Glutamatergic neuron (in vitro differentiated cells): ENCODE results near the gene ATAD2B. TPM values are rescaled to one million over a fixed set of nuclear protein-coding genes. Genes with fewer than 3 reads are reported as not detected.

ENCODE experiments used
- DNase-seq: peaks from one replicate; pipeline ENCODE4 v3.0.0; 2022
- H3K27ac Mint-ChIP-seq: one replicate; pipeline ENCODE4 v1.8.0; 2020; ENCODE audit warnings: mild to moderate bottlenecking, mixed read lengths, inconsistent platforms; ENCODE audit not compliant: unreplicated experiment
- H3K27me3 Mint-ChIP-seq: one replicate; pipeline ENCODE4 v1.8.0; 2020; ENCODE audit warnings: mild to moderate bottlenecking, moderate library complexity, mixed read lengths, inconsistent platforms; ENCODE audit not compliant: unreplicated experiment
- H3K36me3 Mint-ChIP-seq: one replicate; pipeline ENCODE4 v1.8.0; 2020; ENCODE audit warnings: mild to moderate bottlenecking, mixed read lengths, inconsistent platforms; ENCODE audit not compliant: unreplicated experiment
- H3K4me1 Mint-ChIP-seq: one replicate; pipeline ENCODE4 v1.8.0; 2020; ENCODE audit warnings: mild to moderate bottlenecking, low read depth, mixed read lengths, inconsistent platforms; ENCODE audit not compliant: unreplicated experiment
- H3K4me3 Mint-ChIP-seq: one replicate; pipeline ENCODE4 v1.8.0; 2020; ENCODE audit warnings: mild to moderate bottlenecking, mixed read lengths, inconsistent platforms; ENCODE audit not compliant: unreplicated experiment
- H3K9me3 Mint-ChIP-seq: one replicate; pipeline ENCODE4 v1.8.0; 2020; ENCODE audit warnings: mild to moderate bottlenecking, moderate library complexity, mixed read lengths, inconsistent platforms; ENCODE audit not compliant: unreplicated experiment
- CTCF ChIP-seq: fragments of 200-600 bp; sonication (generic); IDR thresholded peaks from one replicate; pipeline ENCODE4 v1.5.0; 2021; ENCODE audit not compliant: partially characterized antibody, unreplicated experiment
- total RNA-seq: library from RNA; stranded (reverse); fragmentation: NEBNext Ultra II Directional; extraction: Animal tissue kit (Norgen Biotek cat#: 25700); gene quantifications from one replicate; pipeline ENCODE4 v1.2.1, GENCODE V29; 2021; ENCODE audit not compliant: unreplicated experiment

Gene ATAD2B
- total RNA-seq, 1 donor from 2014 or later, result 108 TPM

DNA sequence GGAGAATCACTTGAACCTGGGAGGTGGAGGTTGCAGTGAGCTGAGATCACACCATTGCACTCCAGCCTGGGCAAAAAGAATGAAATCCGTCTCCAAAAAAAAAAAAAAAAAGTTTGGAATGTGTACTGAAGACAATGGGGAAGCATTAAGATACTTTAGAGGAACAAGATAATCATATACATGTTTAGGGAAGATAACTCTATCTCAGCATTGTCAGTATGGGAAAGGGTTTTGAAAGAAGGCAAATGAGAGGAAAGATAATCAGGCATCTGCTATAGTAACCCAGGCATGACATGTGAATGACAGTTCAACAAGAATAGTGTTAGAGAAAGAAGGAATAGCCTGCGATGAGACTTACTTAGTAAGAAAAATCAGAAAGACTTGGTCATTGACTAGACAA lies 112.0 kb downstream of the ATAD2B start:
- no peaks in the 10 kb centered on the region for H3K4me1 Mint-ChIP-seq

DNA sequence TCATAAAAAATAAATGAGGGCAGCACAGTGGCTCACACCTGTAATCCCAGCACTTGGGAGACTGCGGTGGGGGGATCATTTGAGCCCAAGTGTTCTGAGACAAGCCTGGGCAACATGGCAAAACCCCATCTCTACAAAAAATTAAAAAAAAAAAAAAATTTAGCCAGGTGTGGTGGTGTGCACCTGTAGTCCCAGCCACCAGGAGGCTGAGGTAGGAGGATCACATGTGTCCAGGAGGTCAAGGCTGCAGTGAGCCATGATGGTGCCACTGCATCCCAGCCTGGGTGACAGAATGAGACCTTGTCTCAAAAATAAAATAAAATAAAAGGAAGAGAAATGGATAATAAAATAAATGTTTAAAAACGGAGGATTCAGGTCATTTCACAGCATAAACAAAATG lies 113.5 kb downstream of the ATAD2B start:
- no peaks in the 10 kb centered on the region for H3K4me1 Mint-ChIP-seq
- DNase-seq, result no peak
- H3K4me3 Mint-ChIP-seq, result no peak overlapping the region
- H3K27me3 Mint-ChIP-seq, result no peaks in the 10 kb centered on the region
- no peak for TF ChIP-seq CTCF
- no peak overlapping the region for H3K27ac Mint-ChIP-seq
- H3K9me3 Mint-ChIP-seq, result no peaks in the 10 kb centered on the region
- no peaks in the 10 kb centered on the region for H3K36me3 Mint-ChIP-seq

More for the DNA sequence above, 112.0 kb downstream of the ATAD2B start:
- H3K4me3 Mint-ChIP-seq, result no peak overlapping the region
- no peak overlapping the region for H3K27ac Mint-ChIP-seq
- no peaks in the 10 kb centered on the region for H3K36me3 Mint-ChIP-seq
- no peak for TF ChIP-seq CTCF
- no peak for DNase-seq
- H3K27me3 Mint-ChIP-seq, result no peaks in the 10 kb centered on the region
- H3K9me3 Mint-ChIP-seq, result no peaks in the 10 kb centered on the region

DNA sequence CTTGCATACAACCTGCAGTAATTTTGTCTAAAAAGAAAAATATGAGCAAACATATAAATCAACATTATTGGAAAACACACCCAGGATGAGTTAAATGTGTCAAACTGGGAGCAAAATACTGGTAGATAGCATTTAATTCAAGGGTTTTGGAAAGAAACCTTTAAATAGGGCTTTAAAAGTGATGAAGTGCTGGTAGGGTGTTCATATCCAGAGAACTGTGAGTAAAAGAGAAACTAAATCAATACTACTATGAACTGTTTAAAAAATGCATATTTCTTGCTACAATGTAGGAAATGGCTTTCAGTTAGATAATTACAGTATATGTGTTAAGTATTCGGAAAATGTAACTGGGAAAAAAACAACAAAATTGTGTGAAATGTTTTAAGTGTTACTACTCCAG lies 117.8 kb downstream of the ATAD2B start:
- no peak for TF ChIP-seq CTCF
- Mint-ChIP-seq H3K9me3 (no peaks in the 10 kb centered on the region), H3K27ac (no peak overlapping the region), H3K4me3 (no peak overlapping the region), H3K4me1 (no peaks in the 10 kb centered on the region), H3K36me3 (no peaks in the 10 kb centered on the region), H3K27me3 (no peaks in the 10 kb centered on the region)
- no peak for DNase-seq

- H3K4me1 Mint-ChIP-seq, result no peaks in the 10 kb centered on the region
- H3K36me3 Mint-ChIP-seq, result no peaks in the 10 kb centered on the region
- H3K4me3 Mint-ChIP-seq, result no peak overlapping the region
- no peak for TF ChIP-seq CTCF
- H3K27ac Mint-ChIP-seq, result no peak overlapping the region
- no peaks in the 10 kb centered on the region for H3K27me3 Mint-ChIP-seq
- DNase-seq, result no peak
- no peaks in the 10 kb centered on the region for H3K9me3 Mint-ChIP-seq
Observed at GRCh38 chr2:23806665-23807249, 120.2 kb downstream of the ATAD2B start.

DNA sequence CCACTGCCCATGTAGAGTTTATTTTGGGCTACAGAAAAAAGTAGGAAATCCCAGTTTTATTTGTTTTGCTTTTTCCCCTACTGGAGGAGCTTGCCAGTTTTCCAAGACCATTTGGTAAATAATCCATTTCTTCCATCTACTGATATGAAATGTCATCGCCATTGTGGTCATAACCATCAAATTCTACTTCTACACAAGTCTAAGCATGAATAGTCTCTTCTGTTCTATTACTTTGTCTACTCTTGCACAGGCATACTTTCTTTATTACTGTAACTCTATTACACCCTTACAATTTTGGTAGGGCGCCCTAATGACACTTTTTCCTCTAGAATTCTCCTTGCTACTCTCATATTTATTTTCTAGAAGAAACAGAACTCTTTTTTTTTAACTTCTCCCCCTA lies 120.7 kb downstream of the ATAD2B start:
- DNase-seq, result no peak
- Mint-ChIP-seq H3K4me3 (no peak overlapping the region), H3K27me3 (no peaks in the 10 kb centered on the region), H3K27ac (no peak overlapping the region), H3K36me3 (no peaks in the 10 kb centered on the region), H3K4me1 (no peaks in the 10 kb centered on the region), H3K9me3 (no peaks in the 10 kb centered on the region)
- no peak for TF ChIP-seq CTCF
